ENCODE data around the gene SDK1.

DNA sequence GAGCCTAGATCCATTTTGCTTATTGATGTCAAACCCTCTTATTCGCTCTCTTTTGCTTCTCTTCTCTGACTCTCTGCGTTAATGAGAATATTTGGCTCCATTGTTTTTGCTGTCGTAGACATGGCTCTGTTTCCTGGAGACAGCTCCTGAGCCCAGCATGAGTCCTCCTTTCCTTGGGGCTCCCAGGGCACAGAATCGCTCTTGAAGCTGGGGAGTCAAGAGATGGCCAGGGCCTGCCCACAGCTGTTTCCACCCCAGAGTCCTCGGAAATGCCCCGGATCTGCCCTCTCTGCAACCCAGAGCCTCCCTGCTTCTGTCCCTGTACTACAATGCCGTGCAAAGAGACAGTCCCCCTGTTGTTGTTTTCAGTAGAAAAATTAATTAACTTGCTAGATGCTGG lies 814.4 kb downstream of the SDK1 start:
- TF ChIP-seq EZH2 (IDR thresholded peaks at IDR 0.05; ENCODE audit: insufficient read depth, poor library complexity, severe bottlenecking) (no peak), EZH2phosphoT487 (IDR thresholded peaks at IDR 0.05; ENCODE audit: insufficient read depth, low read depth) (no peak)

All from GM23248 (cell line).